MCF 10A (cell line): ENCODE measurements around the gene PKP4. TPM values are rescaled to one million over a fixed set of nuclear protein-coding genes. Genes with fewer than 3 reads are reported as not detected.

Experiments
- Bru-seq: library from RNA; stranded (reverse); fragments of 400-500 nt; gene quantifications from one replicate; lab custom pipeline; 2021; lab: Mats Ljungman, UMichigan
- BruChase-seq, 2 experiments: library from RNA; stranded (reverse); fragments of 400-500 nt; gene quantifications; one replicate each; lab custom pipeline; 2021; lab: Mats Ljungman, UMichigan
- BruUV-seq: library from RNA; stranded (reverse); fragments of 400-500 nt; replicated peaks from 2 replicates; lab custom pipeline; 2021; lab: Mats Ljungman, UMichigan
- CTCF ChIA-PET: fragments of 300-600 bp; sonication (Branson Sonifier 250); formaldehyde crosslinking; extraction: SDS; loops from one replicate; lab custom pipeline; 2021; ENCODE audit warnings: antibody characterized with exemption, inconsistent platforms; lab: Yijun Ruan, JAX
- POLR2A ChIA-PET: fragments of 300-600, 350-650 bp; sonication (Branson Sonifier 250); formaldehyde crosslinking; extraction: SDS; loops from one replicate; lab custom pipeline; 2020; ENCODE audit warnings: antibody characterized with exemption, inconsistent platforms; lab: Yijun Ruan, JAX
- DNase-seq: peaks from one replicate; pipeline ENCODE4 v3.0.0-alpha.2; 2018; ENCODE audit not compliant: unreplicated experiment
- H3K27ac Mint-ChIP-seq: one replicate; pipeline ENCODE4 v1.8.0; 2022; ENCODE audit warnings: mild to moderate bottlenecking, low read depth, mixed read lengths; ENCODE audit not compliant: unreplicated experiment
- H3K27me3 Mint-ChIP-seq: one replicate; pipeline ENCODE4 v1.8.0; 2022; ENCODE audit warnings: mixed read lengths; ENCODE audit not compliant: insufficient read depth, unreplicated experiment
- H3K36me3 Mint-ChIP-seq: one replicate; pipeline ENCODE4 v1.8.0; 2022; ENCODE audit warnings: mild to moderate bottlenecking, moderate library complexity, mixed read lengths; ENCODE audit not compliant: insufficient read depth, unreplicated experiment
- H3K4me1 Mint-ChIP-seq: one replicate; pipeline ENCODE4 v1.8.0; 2022; ENCODE audit warnings: mixed read lengths; ENCODE audit not compliant: insufficient read depth, unreplicated experiment
- H3K4me3 Mint-ChIP-seq: one replicate; pipeline ENCODE4 v1.8.0; 2022; ENCODE audit warnings: mild to moderate bottlenecking, moderate library complexity, mixed read lengths; ENCODE audit not compliant: unreplicated experiment
- H3K9me3 Mint-ChIP-seq: one replicate; pipeline ENCODE4 v1.8.0; 2022; ENCODE audit warnings: mixed read lengths; ENCODE audit not compliant: unreplicated experiment
- intact Hi-C: fragments of 100-400 bp; cut with micrococcal nuclease; formaldehyde crosslinking; loops from 2 replicates; pipeline ENCODE4 v1.14.1; 2022
- long read RNA-seq: library from polyadenylated mRNA; stranded (forward); transcript quantifications from one replicate; pipeline ENCODE4 v2.0.0, GENCODE V29; 2022
- total RNA-seq: library from RNA; stranded (reverse); gene quantifications from 2 replicates; pipeline ENCODE4 v1.2.3, GENCODE V29; 2022
- TF ChIP-seq, protein P1 (sequence below): fragments of 200-600 bp; IDR thresholded peaks from one replicate; pipeline ENCODE4 v1.8.0; 2022; ENCODE audit warnings: antibody characterized with exemption, mild to moderate bottlenecking; ENCODE audit not compliant: unreplicated experiment

Gene PKP4, protein sequence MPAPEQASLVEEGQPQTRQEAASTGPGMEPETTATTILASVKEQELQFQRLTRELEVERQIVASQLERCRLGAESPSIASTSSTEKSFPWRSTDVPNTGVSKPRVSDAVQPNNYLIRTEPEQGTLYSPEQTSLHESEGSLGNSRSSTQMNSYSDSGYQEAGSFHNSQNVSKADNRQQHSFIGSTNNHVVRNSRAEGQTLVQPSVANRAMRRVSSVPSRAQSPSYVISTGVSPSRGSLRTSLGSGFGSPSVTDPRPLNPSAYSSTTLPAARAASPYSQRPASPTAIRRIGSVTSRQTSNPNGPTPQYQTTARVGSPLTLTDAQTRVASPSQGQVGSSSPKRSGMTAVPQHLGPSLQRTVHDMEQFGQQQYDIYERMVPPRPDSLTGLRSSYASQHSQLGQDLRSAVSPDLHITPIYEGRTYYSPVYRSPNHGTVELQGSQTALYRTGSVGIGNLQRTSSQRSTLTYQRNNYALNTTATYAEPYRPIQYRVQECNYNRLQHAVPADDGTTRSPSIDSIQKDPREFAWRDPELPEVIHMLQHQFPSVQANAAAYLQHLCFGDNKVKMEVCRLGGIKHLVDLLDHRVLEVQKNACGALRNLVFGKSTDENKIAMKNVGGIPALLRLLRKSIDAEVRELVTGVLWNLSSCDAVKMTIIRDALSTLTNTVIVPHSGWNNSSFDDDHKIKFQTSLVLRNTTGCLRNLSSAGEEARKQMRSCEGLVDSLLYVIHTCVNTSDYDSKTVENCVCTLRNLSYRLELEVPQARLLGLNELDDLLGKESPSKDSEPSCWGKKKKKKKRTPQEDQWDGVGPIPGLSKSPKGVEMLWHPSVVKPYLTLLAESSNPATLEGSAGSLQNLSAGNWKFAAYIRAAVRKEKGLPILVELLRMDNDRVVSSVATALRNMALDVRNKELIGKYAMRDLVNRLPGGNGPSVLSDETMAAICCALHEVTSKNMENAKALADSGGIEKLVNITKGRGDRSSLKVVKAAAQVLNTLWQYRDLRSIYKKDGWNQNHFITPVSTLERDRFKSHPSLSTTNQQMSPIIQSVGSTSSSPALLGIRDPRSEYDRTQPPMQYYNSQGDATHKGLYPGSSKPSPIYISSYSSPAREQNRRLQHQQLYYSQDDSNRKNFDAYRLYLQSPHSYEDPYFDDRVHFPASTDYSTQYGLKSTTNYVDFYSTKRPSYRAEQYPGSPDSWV
- total RNA-seq (62.3 and 63.7 TPM in 2 replicates), Bru-seq, nascent RNA (percentile 85 among the genes with signal in this experiment), BruChase-seq, experiment 1, labeled RNA remaining after a 6-hour chase (percentile 69 among the genes with signal in this experiment), BruChase-seq, experiment 2, labeled RNA remaining after a 2-hour chase (percentile 80 among the genes with signal in this experiment)
- long read RNA-seq, partial matches to known transcripts, result 9 of 17 reads
- long read RNA-seq, other reads (novel, unspliced or antisense), result 8 of 17 reads

DNA sequence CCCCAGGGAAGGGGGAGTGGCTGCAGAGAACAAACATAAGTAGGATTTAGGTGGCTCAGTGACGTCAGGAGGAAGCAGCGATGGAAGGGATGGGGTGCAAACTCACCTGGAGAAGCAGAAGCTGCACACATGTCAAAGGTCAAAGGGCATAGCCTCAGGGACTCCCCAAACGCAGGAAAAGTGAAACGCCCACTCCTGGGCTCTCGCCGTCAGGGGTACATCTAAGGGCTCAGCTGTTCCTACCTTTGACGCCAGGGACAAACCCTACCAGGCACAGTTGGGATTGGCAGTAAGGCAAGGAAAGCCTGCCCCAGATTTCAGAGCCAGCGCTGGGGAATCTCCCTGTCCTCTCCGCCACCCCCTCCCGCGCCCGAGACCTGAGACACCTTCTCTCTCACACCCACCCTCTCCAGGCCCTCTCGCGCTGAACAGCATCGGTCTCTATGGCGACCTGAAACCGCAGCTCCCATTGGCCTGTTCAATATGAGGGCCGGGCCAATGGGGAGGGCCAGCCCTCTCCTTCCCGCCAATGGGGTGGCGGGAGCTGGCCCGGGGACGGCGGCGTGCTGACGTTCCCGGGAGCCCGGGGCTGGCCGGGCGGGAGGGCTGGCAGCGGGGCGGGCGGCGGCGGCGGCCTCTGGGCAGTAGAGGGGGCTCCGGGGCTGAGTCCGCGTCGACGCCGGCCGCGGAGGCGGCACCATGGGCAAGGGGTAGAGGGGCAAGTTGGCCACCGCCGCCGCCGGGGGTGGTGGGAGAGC, at the start of gene PKP4, which contains the start of gene CCDC148:
Gene PKP4, plus strand, starts transcription at position 644 of the 758 bp plus-strand sequence. CDS start 76,233 bp downstream, outside the sequence.
Gene CCDC148, minus strand, starts transcription at position 445 of the 758 bp plus-strand sequence. Its CDS starts 314 bp downstream, at position 131.
- H3K4me1 Mint-ChIP-seq, result peaks cover 15% of the 10 kb centered on the region
- peak within 1 kb of the TSS; percentile 84 for H3K4me3 Mint-ChIP-seq
- POLR2A ChIA-PET, result interaction anchor here (0.7 to 3.9 kb wide), 17 partner anchors 9 to 542 kb away, joined by 3 to 33 read pairs (median 4); no protein-coding TSS in a partner anchor
- H3K27me3 Mint-ChIP-seq, result no peaks in the 10 kb centered on the region
- TF ChIP-seq, protein P1, sequence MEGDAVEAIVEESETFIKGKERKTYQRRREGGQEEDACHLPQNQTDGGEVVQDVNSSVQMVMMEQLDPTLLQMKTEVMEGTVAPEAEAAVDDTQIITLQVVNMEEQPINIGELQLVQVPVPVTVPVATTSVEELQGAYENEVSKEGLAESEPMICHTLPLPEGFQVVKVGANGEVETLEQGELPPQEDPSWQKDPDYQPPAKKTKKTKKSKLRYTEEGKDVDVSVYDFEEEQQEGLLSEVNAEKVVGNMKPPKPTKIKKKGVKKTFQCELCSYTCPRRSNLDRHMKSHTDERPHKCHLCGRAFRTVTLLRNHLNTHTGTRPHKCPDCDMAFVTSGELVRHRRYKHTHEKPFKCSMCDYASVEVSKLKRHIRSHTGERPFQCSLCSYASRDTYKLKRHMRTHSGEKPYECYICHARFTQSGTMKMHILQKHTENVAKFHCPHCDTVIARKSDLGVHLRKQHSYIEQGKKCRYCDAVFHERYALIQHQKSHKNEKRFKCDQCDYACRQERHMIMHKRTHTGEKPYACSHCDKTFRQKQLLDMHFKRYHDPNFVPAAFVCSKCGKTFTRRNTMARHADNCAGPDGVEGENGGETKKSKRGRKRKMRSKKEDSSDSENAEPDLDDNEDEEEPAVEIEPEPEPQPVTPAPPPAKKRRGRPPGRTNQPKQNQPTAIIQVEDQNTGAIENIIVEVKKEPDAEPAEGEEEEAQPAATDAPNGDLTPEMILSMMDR, result no peak
- intact Hi-C loops, result loop anchor here (2.0 to 5.0 kb wide), 2 partner anchors 231 to 278 kb away; no protein-coding TSS in a partner anchor
- peak within 1 kb of the TSS; percentile 94 for H3K27ac Mint-ChIP-seq
- DNase-seq, result peak; percentile 95
- no peaks in the 10 kb centered on the region for H3K9me3 Mint-ChIP-seq
- CTCF ChIA-PET, result interaction anchor here (0.5 to 6.3 kb wide), 11 partner anchors 34 to 486 kb away, joined by 3 to 45 read pairs (median 3); no protein-coding TSS in a partner anchor
- H3K36me3 Mint-ChIP-seq, result peaks cover 7% of the 10 kb centered on the region
- no TSS peak for BruUV-seq

DNA sequence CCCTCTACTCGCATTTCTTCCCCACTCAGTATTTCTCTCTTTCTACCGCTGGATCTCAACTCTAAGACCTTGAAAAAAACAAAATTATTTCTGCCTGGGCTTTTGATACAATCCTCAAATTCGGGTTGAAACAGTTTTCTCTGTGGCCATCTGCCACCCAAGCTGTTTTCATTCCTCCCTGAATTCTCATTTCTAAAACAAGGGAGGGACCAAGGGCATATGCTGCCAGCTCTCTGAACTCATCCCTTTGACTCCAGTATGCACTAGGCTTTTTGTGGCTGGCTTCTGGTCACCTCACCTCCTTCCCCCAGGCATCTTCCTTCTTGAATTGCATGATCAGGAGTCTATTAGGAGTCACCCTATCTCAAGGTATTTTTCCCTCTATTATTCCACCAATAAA, 49.7 kb upstream of the PKP4 start:
- H3K4me1 Mint-ChIP-seq, result no peaks in the 10 kb centered on the region
- no peaks in the 10 kb centered on the region for H3K36me3 Mint-ChIP-seq
- H3K27ac Mint-ChIP-seq, result no peak overlapping the region
- intact Hi-C loops, result no loop called here
- DNase-seq, result no peak
- BruUV-seq, result no TSS peak
- no peak overlapping the region for H3K4me3 Mint-ChIP-seq
- H3K9me3 Mint-ChIP-seq, result peaks cover 19% of the 10 kb centered on the region
- TF ChIP-seq, protein P1, result no peak
- H3K27me3 Mint-ChIP-seq, result no peaks in the 10 kb centered on the region
- CTCF ChIA-PET, result interaction anchor here (0.6 kb wide), 1 partner anchor 819 kb away, joined by 4 read pairs; no protein-coding TSS in a partner anchor
- POLR2A ChIA-PET, result no interaction called here

DNA sequence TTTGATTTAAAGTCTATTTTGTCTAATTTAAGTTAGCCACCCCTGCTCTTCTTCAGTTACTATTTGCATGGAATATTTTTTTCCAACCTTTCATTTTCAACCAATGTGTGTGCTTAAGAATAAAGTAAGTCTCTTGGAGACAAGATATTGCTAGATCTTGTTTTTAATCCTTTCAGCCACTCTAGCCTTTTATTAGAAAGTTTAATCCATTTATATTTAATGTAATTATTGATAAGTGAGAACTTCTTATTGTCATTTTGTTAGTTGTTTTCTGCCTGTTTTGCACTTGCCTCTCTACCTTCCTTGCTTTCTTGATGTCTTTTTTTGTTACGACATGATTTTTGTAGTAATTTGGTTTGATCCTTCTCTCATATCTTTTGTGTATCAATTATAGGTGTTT, 46.6 kb upstream of the PKP4 start:
- H3K9me3 Mint-ChIP-seq, result peaks cover 19% of the 10 kb centered on the region
- BruUV-seq, result no TSS peak
- H3K27ac Mint-ChIP-seq, result no peak overlapping the region
- intact Hi-C loops, result no loop called here
- POLR2A ChIA-PET, result no interaction called here
- TF ChIP-seq, protein P1, result no peak
- no peaks in the 10 kb centered on the region for H3K36me3 Mint-ChIP-seq
- H3K4me3 Mint-ChIP-seq, result no peak overlapping the region
- CTCF ChIA-PET, result no interaction called here
- no peak for DNase-seq
- H3K27me3 Mint-ChIP-seq, result no peaks in the 10 kb centered on the region
- H3K4me1 Mint-ChIP-seq, result no peaks in the 10 kb centered on the region
